Progenitor cell of endocrine pancreas (in vitro differentiated cells): ENCODE results near the gene PLEKHG5. TPM values are rescaled to one million over a fixed set of nuclear protein-coding genes. Genes with fewer than 3 reads are reported as not detected.

Source experiments
- DNase-seq: peaks from one replicate; pipeline ENCODE4 v3.0.0; 2021; ENCODE audit warnings: low spot score; ENCODE audit not compliant: unreplicated experiment
- H3K27ac Mint-ChIP-seq: 2 replicates; pipeline ENCODE4 v1.8.0; 2021; ENCODE audit warnings: mild to moderate bottlenecking, moderate library complexity, mixed read lengths
- H3K27me3 Mint-ChIP-seq: 2 replicates; pipeline ENCODE4 v1.8.0; 2021; ENCODE audit warnings: mixed read lengths
- H3K36me3 Mint-ChIP-seq: 2 replicates; pipeline ENCODE4 v1.8.0; 2022; ENCODE audit warnings: mixed read lengths; ENCODE audit not compliant: insufficient read depth
- H3K4me1 Mint-ChIP-seq: 2 replicates; pipeline ENCODE4 v1.8.0; 2021; ENCODE audit warnings: low read depth, mixed read lengths
- H3K4me3 Mint-ChIP-seq: 2 replicates; pipeline ENCODE4 v1.8.0; 2021; ENCODE audit warnings: low read depth, mild to moderate bottlenecking, moderate library complexity, mixed read lengths
- H3K9me3 Mint-ChIP-seq: 2 replicates; pipeline ENCODE4 v1.8.0; 2021; ENCODE audit warnings: low read depth, mixed read lengths
- CTCF ChIP-seq: fragments of 200-600 bp; sonication (generic); IDR thresholded peaks from one replicate; pipeline ENCODE4 v1.5.0; 2021; ENCODE audit warnings: antibody characterized with exemption, mild to moderate bottlenecking; ENCODE audit not compliant: unreplicated experiment
- total RNA-seq: library from RNA; stranded (reverse); gene quantifications from 2 replicates; pipeline ENCODE4 v1.2.1, GENCODE V29; 2021

The PLEKHG5 gene
- total RNA-seq, 1 donor from 2014 or later = 77.0 TPM

GRCh38 chr1:6427441-6428390, 63.8 kb downstream of the PLEKHG5 start:
- peaks cover 2% of the 10 kb centered on the region for H3K4me1 Mint-ChIP-seq
- H3K9me3 Mint-ChIP-seq = no peaks in the 10 kb centered on the region
- no peaks in the 10 kb centered on the region for H3K36me3 Mint-ChIP-seq
- no peak overlapping the region for H3K27ac Mint-ChIP-seq
- TF ChIP-seq CTCF = no peak
- peaks cover 55% of the 10 kb centered on the region for H3K27me3 Mint-ChIP-seq
- DNase-seq = no peak
- H3K4me3 Mint-ChIP-seq = no peak overlapping the region

GRCh38 chr1:6426972-6427350, 64.5 kb downstream of the PLEKHG5 start:
- no peaks in the 10 kb centered on the region for H3K36me3 Mint-ChIP-seq
- no peak overlapping the region for H3K27ac Mint-ChIP-seq
- no peak for TF ChIP-seq CTCF

GRCh38 chr1:6426277-6426971, 65.0 kb downstream of the PLEKHG5 start:
- no peak for DNase-seq
- H3K27me3 Mint-ChIP-seq = peaks cover 68% of the 10 kb centered on the region
- H3K9me3 Mint-ChIP-seq = no peaks in the 10 kb centered on the region
- no peak overlapping the region for H3K27ac Mint-ChIP-seq
- H3K4me3 Mint-ChIP-seq = no peak overlapping the region
- H3K36me3 Mint-ChIP-seq = no peaks in the 10 kb centered on the region
- no peak for TF ChIP-seq CTCF
- H3K4me1 Mint-ChIP-seq = peaks cover 2% of the 10 kb centered on the region

More at GRCh38 chr1:6426972-6427350, 64.5 kb downstream of the PLEKHG5 start:
- no peak for DNase-seq
- Mint-ChIP-seq H3K4me3 (no peak overlapping the region), H3K9me3 (no peaks in the 10 kb centered on the region), H3K27me3 (peaks cover 62% of the 10 kb centered on the region), H3K4me1 (peaks cover 2% of the 10 kb centered on the region)

GRCh38 chr1:6425658-6426057, 65.8 kb downstream of the PLEKHG5 start:
- Mint-ChIP-seq H3K4me3 (no peak overlapping the region), H3K9me3 (no peaks in the 10 kb centered on the region), H3K4me1 (peaks cover 2% of the 10 kb centered on the region), H3K27me3 (peaks cover 74% of the 10 kb centered on the region), H3K36me3 (no peaks in the 10 kb centered on the region), H3K27ac (no peak overlapping the region)
- DNase-seq = no peak
- TF ChIP-seq CTCF = no peak
